GM21515 (cell line): ENCODE data around the gene WDFY2.

ENCODE experiments used
- ATAC-seq: cut with Tn5 transposase; IDR thresholded peaks from one replicate; pipeline ENCODE4 v1.9.1; 2021; ENCODE audit not compliant: unreplicated experiment

The WDFY2 gene

DNA sequence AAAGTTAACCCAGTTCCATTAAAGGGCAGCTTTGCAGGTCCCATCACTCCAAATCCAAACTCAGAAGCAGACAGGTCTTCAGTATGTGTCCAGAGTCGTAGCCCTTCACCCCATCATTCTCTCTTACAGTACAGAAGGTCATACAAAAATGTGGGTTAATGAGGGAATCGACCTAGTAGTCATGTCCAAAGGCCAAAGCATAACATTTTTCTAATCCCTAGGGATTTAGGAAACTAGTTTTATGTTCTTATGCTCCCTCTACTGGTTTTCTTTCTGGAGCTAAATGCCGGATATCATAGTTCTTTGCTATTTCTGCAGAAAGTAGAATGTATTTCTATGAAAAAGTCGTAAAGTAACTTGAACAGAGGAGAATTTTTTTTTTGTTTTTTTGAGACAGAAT is 147.5 kb downstream of the WDFY2 start:
- ATAC-seq: no peak

DNA sequence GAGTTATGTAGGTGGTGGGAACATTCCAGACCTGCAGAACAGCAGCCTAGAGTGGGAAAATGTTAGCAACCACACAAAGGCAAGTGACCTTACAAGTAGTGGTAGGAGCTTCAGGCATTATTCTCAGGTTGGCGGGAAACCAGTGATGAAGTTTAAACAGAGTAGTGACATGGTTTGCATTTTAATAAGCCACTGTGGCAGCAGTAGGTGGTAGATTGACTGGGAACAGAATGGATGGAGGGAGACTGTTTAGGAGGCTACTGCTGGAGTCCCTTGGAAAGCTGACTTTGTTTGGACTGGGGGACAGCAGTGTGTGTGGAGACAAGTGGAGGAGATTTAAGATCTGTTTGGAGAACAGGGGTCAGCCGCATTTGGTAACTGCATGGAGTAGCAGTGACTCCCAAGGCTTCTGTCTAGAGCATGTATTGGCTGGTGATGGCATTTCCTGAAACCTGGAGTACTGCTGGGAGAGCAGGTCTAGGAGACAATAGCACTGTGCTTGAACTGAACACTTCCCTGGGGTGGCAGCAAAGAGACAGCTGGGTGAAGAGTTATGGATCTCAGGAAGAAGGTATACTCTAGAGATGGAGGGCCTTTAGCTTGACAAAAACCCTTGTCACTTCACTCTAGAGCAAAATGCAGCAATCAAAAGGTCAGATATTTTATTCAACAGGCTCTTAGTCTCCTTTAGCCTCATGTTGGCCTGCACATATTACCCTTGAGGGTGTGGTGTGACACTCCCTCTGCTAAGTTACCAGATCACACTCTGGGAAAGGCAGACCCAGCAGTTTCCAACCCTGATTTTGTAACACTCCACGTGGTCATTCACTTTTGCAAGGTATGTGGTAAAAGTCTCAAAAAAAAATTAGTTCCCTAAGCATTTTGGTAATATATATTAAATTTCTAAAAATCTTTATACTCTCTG is 149.4 kb downstream of the WDFY2 start:
- no peak for ATAC-seq

DNA sequence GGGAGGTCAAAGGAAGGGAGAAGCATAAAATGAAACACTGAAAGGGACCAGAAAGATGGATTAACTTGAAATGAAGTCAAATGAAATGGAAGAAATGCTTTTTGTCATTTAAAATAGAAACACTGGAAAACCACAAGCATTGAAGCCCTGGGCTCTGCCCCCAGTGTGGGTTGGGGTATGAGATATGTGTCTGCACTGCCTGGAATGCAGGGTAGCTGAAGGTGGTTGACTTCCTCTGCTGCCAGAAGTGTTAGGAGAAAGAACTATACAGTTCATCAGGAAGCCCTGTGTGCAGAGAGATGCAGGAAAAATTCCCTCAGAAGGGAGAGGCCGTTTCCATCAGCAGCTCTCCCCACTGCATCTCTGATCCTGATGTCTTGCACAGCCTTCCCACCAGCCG is 150.5 kb downstream of the WDFY2 start:
- ATAC-seq: no peak

DNA sequence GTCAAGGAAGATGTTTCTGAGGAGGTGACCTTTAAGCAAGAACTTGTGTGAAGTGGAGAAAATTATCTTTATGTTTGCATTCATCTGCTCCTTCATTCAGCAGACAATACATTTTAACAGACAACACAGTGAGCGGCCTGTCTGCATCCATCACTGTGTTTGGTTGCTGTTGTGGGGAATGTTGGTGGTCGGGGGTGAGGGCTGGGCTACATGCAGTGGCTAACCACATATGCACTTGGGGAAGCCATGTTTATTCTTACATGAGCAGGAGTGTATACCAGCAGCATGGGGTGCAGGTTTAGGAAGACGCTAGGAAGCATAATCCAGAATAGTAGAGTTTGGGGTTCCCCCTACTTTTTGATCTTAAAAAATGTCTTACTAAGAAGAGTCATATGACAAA is 153.3 kb downstream of the WDFY2 start:
- ATAC-seq: no peak

DNA sequence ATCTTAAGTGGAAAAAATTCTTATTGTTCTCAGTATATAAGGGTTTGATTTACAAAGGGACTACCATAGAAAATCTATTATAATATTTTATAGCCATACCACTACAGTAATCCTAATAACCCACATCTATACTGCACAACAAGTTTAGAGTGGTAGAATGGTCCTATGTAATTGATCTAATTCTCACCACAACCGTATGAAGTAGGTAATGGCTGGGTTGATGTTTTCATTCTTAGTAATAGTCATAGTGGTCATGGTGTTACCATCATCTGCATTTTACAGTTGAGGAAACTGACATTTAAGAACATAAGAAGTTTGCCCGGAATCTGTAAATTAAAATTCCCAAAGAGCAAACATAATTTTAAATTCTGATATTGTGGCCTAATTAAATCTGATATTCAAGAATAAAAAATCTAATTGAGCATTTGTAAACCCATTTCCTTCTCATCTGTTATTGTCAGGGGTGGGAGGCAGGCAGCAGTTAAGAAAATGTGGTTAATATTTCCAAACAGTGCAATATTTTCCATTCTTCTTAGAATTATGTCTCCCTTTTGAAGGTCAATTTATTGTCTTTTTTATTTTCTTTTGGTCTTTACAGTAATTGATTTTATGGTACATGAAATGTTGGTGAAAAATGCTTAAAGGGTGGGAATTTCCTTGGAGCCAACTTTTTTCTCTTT is 154.1 kb downstream of the WDFY2 start:
- no peak for ATAC-seq

DNA sequence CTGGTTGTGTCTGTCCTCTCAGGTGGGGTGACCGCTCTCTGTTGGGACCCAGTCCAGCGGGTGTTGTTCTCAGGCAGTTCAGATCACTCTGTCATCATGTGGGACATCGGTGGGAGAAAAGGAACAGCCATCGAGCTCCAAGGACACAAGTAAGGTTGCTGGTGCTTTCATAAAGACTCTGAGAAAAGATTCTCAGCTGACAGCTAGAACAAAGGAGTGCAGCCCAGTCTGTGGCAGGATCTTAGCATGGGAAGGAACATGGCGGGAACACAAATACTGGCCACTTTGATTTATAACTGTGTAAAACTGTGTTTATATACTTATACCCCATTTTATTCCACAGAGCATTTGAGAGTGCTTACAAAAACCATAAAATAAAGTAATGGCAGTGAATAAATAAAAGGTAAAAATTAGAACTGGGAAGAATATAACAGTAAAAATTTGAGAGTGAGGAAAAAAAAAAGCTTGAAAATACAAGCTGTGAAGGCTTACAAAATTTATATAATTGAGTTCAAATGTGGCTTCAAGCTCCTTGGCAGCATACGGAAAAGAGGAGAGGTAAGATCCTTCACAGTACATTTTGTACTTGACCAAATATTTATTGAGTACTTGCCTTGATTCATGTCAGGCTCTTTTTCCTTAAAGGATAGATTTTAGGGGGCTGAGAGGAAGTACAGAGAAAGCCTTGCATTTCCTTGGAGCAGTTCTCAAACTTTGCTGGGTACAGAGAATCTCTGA is 154.9 kb downstream of the WDFY2 start:
- ATAC-seq: no peak

GRCh38 chr13:51740698-51741097 is 156.4 kb downstream of the WDFY2 start:
- no peak for ATAC-seq

GRCh38 chr13:51742031-51742430 is 157.8 kb downstream of the WDFY2 start:
- no peak for ATAC-seq

GRCh38 chr13:51742611-51743010 is 158.3 kb downstream of the WDFY2 start:
- no peak for ATAC-seq

GRCh38 chr13:51745243-51745642 is 161.0 kb downstream of the WDFY2 start:
- no peak for ATAC-seq

- ATAC-seq: no peak
Measured at GRCh38 chr13:51746802-51747201, 162.5 kb downstream of the WDFY2 start.

- no peak for ATAC-seq
Measured at GRCh38 chr13:51747438-51748434, 163.5 kb downstream of the WDFY2 start.

- ATAC-seq: no peak
Measured at GRCh38 chr13:51756651-51757050, 172.4 kb downstream of the WDFY2 start.

GRCh38 chr13:51758691-51759090 is 174.4 kb downstream of the WDFY2 start:
- ATAC-seq: no peak

- no peak for ATAC-seq
Measured at GRCh38 chr13:51759240-51759639, 175.0 kb downstream of the WDFY2 start.

GRCh38 chr13:51760592-51760991 is 176.3 kb downstream of the WDFY2 start:
- ATAC-seq: no peak

GRCh38 chr13:51761643-51762350 is 177.5 kb downstream of the WDFY2 start:
- no peak for ATAC-seq

DNA sequence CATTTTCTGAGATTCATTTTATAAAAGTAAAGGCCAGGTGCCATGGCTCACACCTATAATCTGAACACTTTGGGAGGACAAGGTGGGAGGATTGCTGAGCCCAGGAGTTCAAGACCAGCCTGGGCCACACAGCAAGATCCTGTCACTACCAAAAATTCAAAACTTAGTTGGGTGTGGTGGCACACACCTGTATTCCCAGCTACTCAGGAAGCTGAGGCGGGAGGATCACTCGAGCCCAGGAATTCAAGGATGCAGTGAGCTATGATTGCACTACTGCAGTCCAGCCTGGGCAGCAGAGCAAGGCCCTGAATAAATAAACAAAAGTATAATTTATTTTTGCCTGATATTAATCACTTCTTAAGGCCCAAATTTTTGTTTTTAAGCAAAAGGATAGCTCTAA is 179.2 kb downstream of the WDFY2 start:
- ATAC-seq: no peak

GRCh38 chr13:51764184-51765141 is 180.2 kb downstream of the WDFY2 start:
- ATAC-seq: peak; percentile 87
